HG02678 (cell line): Measurements from ENCODE around the gene TRIP4.
A peak's percentile ranks its signal among the peaks of the same experiment; 100 is the strongest.
"Not testable (repeated sequence)": the region's sequence is repeated elsewhere in the genome, so short reads cannot be mapped to it uniquely, and the experiment has no call there.

Source experiments
- ATAC-seq: cut with Tn5 transposase; IDR thresholded peaks from one replicate; pipeline ENCODE4 v1.9.1; 2021; ENCODE audit warnings: mild to moderate bottlenecking, moderate library complexity; ENCODE audit not compliant: unreplicated experiment

TRIP4 gene

DNA sequence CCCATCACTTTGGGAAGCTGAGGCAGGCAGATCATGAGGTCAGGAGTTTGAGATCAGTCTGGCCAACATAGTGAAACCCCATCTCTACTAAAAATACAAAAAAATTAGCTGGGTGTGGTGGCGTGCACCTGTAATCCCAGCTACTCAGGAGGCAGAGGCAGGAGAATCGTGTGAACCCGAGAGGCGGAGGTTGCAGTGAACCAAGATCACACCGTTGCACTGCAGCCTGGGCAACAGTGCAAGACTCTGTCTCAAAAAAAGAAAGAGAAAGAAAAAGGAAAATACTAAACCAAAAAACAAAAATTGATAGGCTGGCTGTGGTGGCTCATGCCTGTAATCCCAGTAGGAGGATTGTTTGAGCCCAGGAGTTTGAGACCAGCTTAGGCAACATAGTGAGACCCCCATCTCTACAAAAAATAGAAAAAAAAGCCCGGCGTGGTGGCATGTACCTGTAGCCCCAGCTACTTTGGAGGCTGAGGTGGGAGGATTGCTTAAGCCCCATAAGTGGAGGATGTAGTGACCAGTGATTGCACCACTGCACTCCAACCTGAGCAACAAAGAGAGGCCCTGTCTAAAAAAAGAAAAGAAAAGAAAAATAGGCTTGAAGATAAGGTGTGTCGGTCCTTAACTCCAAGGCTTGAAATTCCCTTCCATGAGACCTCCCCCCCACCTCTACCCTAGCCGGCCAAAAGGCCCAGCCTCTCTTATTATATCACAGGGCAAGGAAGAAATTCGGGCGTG lies 7.3 kb upstream of the TRIP4 start:
- ATAC-seq = not testable (repeated sequence)

DNA sequence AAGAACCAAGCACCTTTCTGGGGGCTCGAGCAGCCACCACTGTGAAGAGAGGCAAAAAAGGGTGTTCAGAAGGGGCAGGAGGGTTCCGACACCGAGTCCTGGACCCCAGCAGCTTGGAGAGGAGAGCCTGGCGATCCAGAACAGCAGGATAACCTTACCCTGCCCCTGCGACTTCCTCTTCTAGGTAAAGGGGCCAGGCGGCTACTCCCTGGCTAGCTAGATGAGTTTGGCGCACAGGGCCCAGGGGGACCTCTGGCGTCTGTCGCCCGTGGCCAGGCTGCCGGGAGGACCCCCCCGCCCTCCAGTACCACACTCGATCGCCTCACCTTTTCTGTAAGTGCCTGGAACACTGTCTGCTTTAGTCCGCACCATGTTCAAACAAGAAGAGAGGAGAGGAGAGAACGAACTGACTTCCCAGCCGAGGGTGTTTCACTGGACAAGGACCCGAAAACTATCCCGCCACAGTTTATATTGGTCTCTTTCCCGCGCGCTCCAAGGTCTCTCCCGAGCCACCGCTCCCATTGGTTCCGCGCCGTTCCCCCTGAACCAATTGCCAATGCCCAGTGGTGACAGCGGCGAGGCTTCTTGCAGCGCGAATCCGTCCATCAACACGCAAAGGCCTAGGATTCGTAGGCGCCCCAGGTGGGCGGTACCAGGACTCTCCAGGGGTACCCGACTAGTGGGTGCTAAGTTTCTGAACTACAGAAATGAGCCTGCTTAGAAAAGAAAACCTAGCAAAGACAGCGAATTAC lies 6.5 kb upstream of the TRIP4 start, which contains the start of gene PCLAF:
TSS of gene PCLAF (minus strand) at position 442 of the 752 bp plus-strand sequence. CDS start at position 372, 70 bp downstream.
- peak; percentile 98 for ATAC-seq

DNA sequence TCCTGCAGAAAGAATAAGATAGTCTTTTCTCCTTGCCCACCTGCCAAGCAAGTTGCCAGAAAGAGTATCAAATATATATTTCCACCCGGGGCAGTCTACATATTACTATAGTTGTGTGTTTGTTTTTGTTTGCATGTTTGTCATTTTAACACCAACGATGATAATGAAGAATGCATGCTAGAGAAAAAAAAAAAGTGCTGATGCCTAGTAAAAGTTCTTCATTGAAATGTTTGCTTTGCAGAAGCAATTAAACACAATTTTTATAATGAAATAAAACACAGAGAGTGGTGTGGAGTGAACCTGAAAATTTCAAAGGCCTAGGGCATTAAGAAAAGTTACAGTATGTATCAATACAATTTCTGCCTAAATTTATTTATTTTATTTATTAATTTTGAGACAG lies 3.9 kb upstream of the TRIP4 start:
- ATAC-seq = no peak

DNA sequence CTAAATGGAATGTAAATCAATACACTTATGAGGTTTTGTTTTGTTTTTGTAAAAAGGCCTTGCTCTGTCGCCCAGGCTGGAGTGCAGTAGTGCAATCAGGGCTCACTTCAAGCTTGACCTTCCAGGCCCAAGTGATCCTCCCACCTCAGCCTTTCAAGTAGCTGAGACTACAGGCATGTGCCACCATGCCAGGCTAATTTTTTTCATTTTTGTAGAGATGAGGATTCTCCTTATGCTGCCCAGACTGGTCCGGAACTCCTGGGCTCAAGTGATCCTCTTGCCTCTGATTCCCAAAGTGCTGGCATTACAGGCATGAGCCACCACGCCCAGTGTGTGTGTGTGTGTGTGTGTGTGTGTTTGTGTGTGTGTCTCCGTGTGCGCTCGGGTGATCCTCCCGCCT lies 1.3 kb upstream of the TRIP4 start:
- ATAC-seq = no peak

DNA sequence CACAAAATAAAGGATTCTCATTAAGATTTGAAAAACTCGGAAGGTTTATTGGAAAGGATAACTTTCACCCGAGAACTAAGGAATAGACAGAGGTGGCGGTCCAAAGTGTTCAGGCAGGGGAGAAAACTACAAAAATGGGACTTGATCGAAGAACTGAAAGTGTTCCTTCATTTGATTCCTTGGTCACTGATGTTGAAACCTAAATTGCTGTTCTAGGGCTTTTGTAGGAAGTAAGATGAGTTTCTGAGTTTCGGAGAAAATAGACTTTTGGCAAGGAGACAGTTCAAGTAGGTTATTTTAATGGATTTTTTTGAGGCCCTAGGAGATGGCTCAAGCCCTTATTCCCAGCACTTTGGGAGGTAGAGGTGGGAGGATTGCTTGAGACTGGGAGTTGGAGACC lies 1.4 kb downstream of the TRIP4 start:
- ATAC-seq = no peak

DNA sequence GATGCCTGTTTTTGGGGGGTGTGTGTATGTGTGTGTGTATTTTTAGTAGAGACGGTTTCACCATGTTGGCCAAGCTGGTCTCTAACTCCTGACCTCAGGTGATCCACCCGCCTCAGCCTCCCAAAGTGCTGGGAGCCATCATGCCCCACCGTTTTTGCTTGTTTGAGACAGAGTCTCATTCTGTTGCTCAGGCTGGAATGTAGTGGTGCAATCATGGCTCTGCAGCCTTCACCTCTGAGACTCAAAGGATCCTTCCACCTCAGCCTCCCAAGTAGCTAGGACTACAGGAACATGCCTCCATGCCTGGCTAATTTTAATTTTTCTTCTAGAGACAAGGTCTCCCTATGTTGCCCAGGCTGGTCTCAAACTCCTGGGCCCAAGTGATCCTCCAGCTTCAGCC lies 4.8 kb downstream of the TRIP4 start:
- ATAC-seq = not testable (repeated sequence)

DNA sequence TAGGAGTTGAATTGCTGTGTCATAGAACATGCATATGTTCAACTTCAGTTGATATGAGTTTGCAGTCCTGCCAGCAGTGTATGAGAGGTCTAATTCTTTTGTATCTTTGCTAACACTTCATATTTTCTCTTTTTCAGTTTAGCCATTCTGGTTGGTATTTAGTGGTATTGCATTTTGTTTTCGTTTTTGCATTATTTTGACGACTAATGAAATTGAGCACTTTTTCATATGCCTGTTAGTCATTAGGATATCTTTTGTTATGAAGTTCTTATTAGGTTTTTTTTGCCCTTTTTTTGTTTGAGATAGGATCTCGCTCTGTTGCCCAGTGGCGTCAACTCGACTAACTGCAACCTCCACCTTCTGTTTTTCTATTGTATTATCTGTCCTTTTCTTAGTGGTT lies 9.2 kb downstream of the TRIP4 start:
- no peak for ATAC-seq

DNA sequence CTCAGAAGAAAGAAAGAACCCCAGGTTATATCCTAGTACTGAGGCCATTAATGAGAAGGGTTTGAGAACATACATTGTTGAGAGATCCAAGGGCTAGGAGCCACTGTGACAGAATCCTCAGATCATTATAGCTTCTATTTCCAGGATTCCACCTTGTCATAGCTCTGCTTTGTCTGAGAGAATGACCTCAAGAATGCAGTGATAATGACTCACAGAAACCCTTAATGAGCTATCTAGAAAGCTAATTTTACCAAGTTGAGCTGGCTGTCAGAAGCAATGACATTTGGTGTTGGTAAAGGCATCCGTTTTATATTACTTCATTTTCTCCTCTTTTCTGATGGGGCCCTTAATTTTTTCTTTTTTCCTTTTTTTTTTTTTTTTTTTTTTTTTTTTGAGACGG lies 10.9 kb downstream of the TRIP4 start:
- ATAC-seq = no peak

DNA sequence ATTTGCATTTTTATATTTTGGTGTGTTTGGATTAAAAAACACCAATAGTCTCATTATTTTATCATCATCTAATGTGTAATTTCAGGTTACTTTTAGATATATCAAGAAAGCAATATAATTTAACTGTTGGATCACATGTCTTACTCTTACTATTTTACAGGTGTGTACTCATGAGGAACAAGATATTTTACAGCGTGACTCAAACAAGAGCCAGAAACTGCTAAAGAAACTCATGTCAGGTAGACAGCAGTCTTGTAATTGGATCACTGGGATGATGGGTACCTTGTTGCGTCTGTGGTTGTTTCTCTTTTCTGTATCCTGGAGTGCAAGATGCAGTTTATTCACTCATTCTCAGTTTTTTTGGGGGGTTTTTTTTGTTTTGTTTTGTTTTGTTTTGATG lies 12.9 kb downstream of the TRIP4 start:
- ATAC-seq = no peak

DNA sequence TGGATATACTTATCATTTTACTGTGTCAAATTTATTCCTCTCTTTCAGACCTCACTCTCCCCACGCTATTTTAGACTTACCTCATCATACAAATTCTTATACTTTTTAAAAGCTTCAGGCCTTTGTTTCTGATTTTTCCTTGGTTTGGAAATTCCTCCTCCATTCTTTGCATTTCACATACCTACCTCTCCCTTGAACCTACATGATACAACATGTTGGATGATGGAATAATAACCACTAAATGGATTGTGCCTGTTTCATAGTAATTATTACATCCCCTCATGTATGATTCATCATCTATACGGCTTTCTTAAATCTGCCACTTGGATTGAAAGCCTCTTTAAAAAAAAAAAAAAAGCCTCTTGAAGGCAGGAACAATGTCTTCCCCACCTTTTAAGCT lies 24.6 kb downstream of the TRIP4 start:
- ATAC-seq = no peak

DNA sequence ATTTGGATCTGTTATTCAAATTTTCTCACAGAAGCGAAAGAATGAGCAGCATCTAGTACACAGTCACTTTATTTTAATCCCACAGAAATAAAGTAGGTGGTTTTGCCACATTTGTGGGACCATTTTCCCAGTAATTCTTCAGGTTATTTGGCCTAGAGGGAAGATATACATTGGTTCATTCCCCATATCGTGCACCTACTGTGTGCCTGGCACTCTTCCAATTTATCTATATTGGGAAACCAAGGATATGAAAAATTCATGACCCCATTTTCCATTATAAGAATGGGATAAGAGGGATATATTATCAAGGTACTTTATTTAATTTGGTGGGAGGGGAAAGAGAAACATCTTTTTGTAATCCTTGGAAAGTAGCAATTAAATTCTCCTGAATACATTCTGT lies 35.1 kb downstream of the TRIP4 start:
- no peak for ATAC-seq

DNA sequence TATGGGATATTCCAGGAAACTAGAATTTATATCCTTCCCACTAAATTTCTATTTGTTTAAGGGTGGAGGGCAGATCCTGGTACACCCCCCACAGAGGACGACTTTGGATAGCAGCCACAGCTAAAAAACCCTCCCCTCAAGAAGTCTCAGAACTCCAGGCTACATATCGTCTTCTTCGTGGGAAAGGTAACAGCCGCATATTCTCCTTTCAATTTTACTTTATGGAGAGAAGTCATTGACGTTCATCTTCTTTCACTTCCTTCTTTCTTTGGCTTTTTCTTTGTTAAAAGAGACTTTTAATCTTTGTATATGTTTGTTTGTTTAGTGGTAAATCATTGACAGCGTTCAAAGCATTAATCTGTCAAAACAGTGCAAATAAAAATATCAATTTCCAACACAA lies 36.3 kb downstream of the TRIP4 start:
- ATAC-seq = no peak

DNA sequence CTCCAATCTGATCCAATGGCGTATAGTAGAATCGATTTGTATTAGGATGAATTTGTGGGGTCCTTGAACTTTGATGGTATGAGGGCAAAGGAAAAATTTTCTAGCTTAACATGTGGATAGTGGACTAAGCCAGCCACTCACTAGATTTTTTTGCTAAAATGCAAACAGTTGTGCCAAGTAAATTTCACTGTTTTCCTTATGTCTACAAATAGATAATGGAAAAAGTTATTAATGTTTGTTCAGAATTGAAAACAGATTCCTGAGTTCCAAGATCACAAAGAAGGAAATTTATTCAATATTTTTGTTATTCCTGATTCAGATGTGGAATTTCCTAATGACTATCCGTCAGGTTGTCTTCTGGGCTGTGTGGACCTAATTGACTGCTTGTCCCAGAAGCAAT lies 37.6 kb downstream of the TRIP4 start:
- no peak for ATAC-seq

DNA sequence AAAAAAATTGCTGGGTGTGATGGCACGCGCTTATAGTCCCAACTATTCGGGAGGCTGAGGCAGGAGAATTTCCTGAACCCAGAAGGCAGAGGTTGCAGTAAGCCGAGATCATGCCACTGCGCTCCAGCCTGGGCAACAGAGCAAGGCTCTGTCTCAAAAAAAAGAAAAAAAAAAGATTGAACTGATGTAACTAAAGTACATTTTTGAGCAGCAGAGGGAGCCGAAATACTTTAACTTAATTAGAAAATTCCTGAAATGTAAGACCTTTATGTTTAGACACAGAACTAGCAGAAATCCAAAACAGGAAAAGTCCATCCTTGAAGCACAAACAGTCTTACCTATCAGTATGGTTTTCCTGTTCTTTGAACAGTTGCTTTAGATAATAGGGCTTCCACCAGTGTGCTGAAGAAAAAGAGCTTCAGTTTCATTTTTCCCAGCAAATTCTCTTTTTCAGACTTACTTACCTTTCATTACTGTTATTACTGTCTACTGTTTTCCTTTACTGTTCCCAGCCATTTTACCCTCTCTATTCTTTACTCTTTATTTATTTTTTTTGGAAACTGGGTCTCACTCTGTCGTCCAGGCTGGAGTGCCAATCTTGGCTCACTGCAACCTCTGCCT lies 39.3 kb downstream of the TRIP4 start:
- ATAC-seq = no peak

DNA sequence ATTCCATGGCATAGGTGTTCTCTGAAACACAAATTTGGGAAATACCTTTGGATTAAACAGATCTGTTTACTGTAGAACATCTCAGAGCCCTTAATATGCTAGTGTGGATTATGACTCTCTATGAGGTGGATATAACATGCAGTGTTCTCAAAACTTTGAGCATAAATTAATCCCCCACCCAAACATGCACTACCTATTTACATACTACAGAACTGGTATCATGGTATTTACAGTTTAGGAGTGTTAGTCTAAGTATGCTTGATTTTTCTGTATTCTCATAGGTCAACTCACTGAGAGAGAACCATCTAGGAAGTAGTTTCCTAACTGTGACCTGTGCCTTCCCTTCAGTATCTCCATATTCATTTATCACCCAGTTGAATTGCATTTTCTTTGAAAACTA lies 41.8 kb downstream of the TRIP4 start:
- no peak for ATAC-seq

DNA sequence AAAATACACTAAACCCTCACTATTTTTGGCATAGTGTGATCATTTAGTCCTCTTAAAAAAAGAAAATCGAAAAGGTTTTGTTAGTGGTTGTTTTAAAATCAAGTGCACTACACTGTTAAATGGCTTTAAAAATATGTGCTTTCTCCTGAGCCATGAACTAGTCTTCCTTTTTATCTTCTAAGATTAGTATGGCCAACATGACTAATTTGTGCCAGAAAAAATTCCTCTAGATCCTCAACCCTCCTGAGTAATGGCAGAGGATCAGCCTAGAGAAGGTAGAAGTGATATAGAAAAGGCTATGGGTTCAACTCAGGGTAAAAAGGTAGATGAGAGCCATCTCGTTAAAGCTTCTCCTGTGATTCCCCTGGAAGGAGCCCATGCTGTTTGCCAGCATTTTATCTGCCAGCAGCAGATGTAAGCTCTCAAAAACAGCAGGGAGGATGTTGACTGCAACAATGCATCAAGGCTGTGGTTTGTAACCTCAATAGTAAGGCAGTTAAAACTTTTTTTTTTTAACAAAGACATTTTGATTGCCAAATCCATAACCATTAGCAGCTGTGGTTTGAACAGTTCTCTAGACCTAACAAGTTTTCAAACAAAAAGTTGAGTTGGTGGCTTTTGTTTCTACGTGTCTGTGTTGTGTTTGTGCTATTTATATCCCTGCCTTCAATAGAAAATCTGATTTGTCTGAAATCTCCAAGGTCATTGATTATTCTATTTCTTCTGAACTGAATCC lies 42.5 kb downstream of the TRIP4 start:
- ATAC-seq = no peak

DNA sequence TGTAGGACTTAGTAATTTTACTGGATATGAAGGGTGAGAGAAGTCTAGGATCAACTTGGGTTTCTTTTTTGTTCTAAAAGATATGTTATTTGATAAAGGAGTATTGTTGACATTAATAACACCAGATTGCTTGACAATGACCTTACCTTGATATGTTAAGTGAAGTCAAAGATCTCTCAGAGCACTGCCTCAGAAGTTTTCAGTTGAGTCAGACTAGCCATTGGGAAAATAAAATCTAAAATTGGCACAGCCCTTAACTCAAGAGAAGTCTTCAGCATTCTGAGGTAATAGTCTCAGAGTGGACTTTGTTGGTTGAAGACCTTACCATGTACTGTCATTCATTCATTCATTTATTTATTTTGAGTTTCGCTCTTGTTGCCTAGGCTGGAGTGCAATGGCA lies 50.3 kb downstream of the TRIP4 start:
- ATAC-seq = no peak

DNA sequence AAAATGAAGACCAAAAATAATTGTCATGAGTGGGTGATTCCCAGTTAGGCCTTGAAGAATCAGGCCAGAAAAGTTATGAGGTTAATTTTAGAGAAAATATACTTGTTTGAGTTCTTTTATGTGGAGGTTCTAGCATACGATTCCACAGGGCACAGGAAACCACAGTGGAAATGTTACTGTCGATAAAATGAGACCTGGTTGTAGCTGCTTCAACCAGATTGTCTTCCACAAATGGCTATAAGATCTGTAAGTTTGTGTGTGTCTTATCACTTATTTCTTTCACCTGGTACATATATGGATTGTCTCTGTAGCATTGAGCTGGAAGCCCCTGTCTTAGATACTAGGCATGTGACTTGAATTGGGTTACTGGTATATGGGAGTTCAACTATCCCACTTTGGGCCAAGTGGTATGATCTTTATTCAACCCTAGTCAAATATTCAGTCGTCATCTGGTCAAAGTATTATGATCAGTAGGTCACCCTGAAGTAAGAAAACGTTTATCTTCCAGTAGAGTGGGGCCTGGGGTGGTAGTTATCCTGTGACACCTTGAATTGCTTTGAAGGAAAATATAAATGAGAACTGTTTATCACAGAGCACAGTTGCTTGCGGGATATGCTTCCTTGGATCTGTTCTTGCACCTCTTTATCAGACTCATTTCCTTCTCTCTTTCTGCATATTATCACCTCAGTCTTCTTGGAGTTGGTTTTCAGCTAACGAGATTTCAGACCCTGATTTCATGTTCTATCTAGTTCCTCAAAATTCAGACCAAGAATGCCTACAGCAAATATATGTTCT lies 51.2 kb downstream of the TRIP4 start:
- no peak for ATAC-seq

DNA sequence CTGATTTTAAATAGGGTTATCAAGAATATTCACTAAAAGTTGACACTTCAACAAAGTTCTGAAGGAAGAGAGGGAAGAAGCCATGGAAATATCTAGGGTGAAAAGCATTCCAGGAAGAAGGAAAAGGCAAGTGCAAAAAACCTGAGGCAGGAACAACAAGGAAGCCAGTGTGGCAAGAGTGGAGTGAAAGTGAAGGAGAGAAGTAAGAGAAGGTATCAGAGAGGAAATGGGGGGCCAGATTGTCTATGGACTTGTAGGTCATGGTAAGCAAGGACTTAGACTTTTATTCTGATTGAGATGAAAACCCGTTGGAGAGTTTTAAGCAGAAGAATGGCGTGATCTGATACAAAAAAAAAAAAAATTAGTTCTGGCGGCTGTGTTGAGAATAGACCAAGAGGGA lies 54.2 kb downstream of the TRIP4 start:
- ATAC-seq = no peak

DNA sequence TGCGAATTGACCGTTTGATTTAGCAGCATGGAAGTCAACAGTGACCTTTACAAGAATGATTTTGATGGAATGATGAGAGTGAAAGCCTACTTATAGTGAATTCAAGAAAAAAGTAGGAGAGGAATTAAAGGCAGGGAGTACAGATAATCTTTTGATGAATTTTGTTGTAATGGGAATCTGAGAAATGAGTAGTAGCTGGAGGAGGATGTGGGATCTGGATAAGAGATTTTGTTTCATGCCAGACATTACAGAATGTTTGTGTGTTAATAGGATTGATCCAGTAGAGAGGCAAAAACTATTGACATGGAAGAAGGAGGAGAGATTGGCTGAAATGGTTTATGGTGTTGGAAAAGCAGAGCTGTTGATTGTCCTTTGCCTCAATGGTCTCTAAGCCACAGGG lies 55.4 kb downstream of the TRIP4 start:
- no peak for ATAC-seq
